ENCODE measurements around the gene AICDA.

The AICDA gene

GRCh38 chr12:8647968-8648367 is 35.3 kb upstream of the AICDA start:
- no peak for TF ChIP-seq CTCF (IDR thresholded peaks at IDR 0.05; ENCODE audit: low read depth, low read length, missing control alignments)
- in situ Hi-C loops (cut with HindIII; ENCODE audit: low sequenced_read_pairs), result no loop called here
- no peak overlapping the region for H3K4me3 ChIP-seq (ENCODE audit: low read depth, low read length)
- DNase-seq (ENCODE audit: low read depth), result no peak

GRCh38 chr12:8644345-8645248 is 31.9 kb upstream of the AICDA start:
- in situ Hi-C loops (cut with HindIII; ENCODE audit: low sequenced_read_pairs), result no loop called here
- H3K4me3 ChIP-seq (ENCODE audit: low read depth, low read length), result no peak overlapping the region
- no peak for DNase-seq (ENCODE audit: low read depth)
- TF ChIP-seq CTCF (IDR thresholded peaks at IDR 0.05; ENCODE audit: low read depth, low read length, missing control alignments), result no peak

GRCh38 chr12:8642775-8643174 is 30.1 kb upstream of the AICDA start:
- in situ Hi-C loops (cut with HindIII; ENCODE audit: low sequenced_read_pairs), result no loop called here
- H3K4me3 ChIP-seq (ENCODE audit: low read depth, low read length), result no peak overlapping the region
- no peak for DNase-seq (ENCODE audit: low read depth)
- no peak for TF ChIP-seq CTCF (IDR thresholded peaks at IDR 0.05; ENCODE audit: low read depth, low read length, missing control alignments)

- in situ Hi-C loops (cut with HindIII; ENCODE audit: low sequenced_read_pairs), result no loop called here
- no peak for TF ChIP-seq CTCF (IDR thresholded peaks at IDR 0.05; ENCODE audit: low read depth, low read length, missing control alignments)
- H3K4me3 ChIP-seq (ENCODE audit: low read depth, low read length), result no peak overlapping the region
- DNase-seq (ENCODE audit: low read depth), result no peak
Measured at GRCh38 chr12:8639936-8640335, 27.3 kb upstream of the AICDA start.

GRCh38 chr12:8638951-8639350 is 26.3 kb upstream of the AICDA start:
- no peak for TF ChIP-seq CTCF (IDR thresholded peaks at IDR 0.05; ENCODE audit: low read depth, low read length, missing control alignments)
- in situ Hi-C loops (cut with HindIII; ENCODE audit: low sequenced_read_pairs), result no loop called here
- H3K4me3 ChIP-seq (ENCODE audit: low read depth, low read length), result no peak overlapping the region
- DNase-seq (ENCODE audit: low read depth), result no peak

- in situ Hi-C loops (cut with HindIII; ENCODE audit: low sequenced_read_pairs), result no loop called here
Measured at GRCh38 chr12:8637666-8638065, 25.0 kb upstream of the AICDA start.

More at GRCh38 chr12:8637666-8638065, 25.0 kb upstream of the AICDA start:
- H3K4me3 ChIP-seq (ENCODE audit: low read depth, low read length), result no peak overlapping the region
- DNase-seq (ENCODE audit: low read depth), result no peak
- no peak for TF ChIP-seq CTCF (IDR thresholded peaks at IDR 0.05; ENCODE audit: low read depth, low read length, missing control alignments)
